HG03103 (cell line): Measurements from ENCODE around the gene CD59.
"Not testable (repeated sequence)": the region's sequence is repeated elsewhere in the genome, so short reads cannot be mapped to it uniquely, and the experiment has no call there.

Experiments used
- ATAC-seq: cut with Tn5 transposase; IDR thresholded peaks from one replicate; pipeline ENCODE4 v1.9.1; 2021; ENCODE audit warnings: low read depth; ENCODE audit not compliant: unreplicated experiment

CD59 gene

GRCh38 chr11:33669598-33670249, 66.5 kb downstream of the CD59 start:
- no peak for ATAC-seq

- no peak for ATAC-seq
Observed at GRCh38 chr11:33668951-33669596, 67.1 kb downstream of the CD59 start.

- ATAC-seq: no peak
Observed at GRCh38 chr11:33668468-33668825, 67.8 kb downstream of the CD59 start.

- no peak for ATAC-seq
Observed at GRCh38 chr11:33667819-33668467, 68.3 kb downstream of the CD59 start.

GRCh38 chr11:33665350-33666106, 70.7 kb downstream of the CD59 start:
- ATAC-seq: no peak

GRCh38 chr11:33664827-33665226, 71.4 kb downstream of the CD59 start:
- ATAC-seq: no peak

GRCh38 chr11:33664166-33664565, 72.1 kb downstream of the CD59 start:
- ATAC-seq: no peak

GRCh38 chr11:33663121-33663520, 73.1 kb downstream of the CD59 start:
- no peak for ATAC-seq

GRCh38 chr11:33661526-33661925, 74.7 kb downstream of the CD59 start:
- ATAC-seq: not testable (repeated sequence)

GRCh38 chr11:33660962-33661361, 75.3 kb downstream of the CD59 start:
- no peak for ATAC-seq

GRCh38 chr11:33659370-33660139, 76.7 kb downstream of the CD59 start:
- no peak for ATAC-seq

- no peak for ATAC-seq
Observed at GRCh38 chr11:33658195-33658900, 77.9 kb downstream of the CD59 start.

GRCh38 chr11:33657757-33658156, 78.5 kb downstream of the CD59 start:
- no peak for ATAC-seq

GRCh38 chr11:33656768-33657167, 79.5 kb downstream of the CD59 start:
- no peak for ATAC-seq

- no peak for ATAC-seq
Observed at GRCh38 chr11:33655842-33656600, 80.2 kb downstream of the CD59 start.

- ATAC-seq: no peak
Observed at GRCh38 chr11:33654594-33654993, 81.6 kb downstream of the CD59 start.
